ENCODE results near the gene CCDC9B.

Gene CCDC9B

GRCh38 chr15:40365624-40366456, 25.1 kb upstream of the CCDC9B start:
- no peak for DNase-seq (ENCODE audit: low spot score)

- no peak for DNase-seq (ENCODE audit: low spot score)
These were observed 24.3 kb upstream of the CCDC9B start for GRCh38 chr15:40365016-40365415.

GRCh38 chr15:40364251-40364650, 23.5 kb upstream of the CCDC9B start:
- no peak for DNase-seq (ENCODE audit: low spot score)

GRCh38 chr15:40363611-40364010, 22.9 kb upstream of the CCDC9B start:
- no peak for DNase-seq (ENCODE audit: low spot score)

GRCh38 chr15:40361640-40362039, 20.9 kb upstream of the CCDC9B start:
- no peak for DNase-seq (ENCODE audit: low spot score)

- DNase-seq (ENCODE audit: low spot score): no peak
These were observed 19.3 kb upstream of the CCDC9B start for GRCh38 chr15:40360015-40360414.

GRCh38 chr15:40358471-40359353, 18.0 kb upstream of the CCDC9B start:
- no peak for DNase-seq (ENCODE audit: low spot score)

- DNase-seq (ENCODE audit: low spot score): peak; percentile 99
These were observed 17.2 kb upstream of the CCDC9B start, which contains the start of gene DISP2 for GRCh38 chr15:40357723-40358470. TSS of gene DISP2 (plus strand) at chr15:40358219. CDS start at chr15:40358322, 103 bp downstream.

GRCh38 chr15:40357246-40357645, 16.5 kb upstream of the CCDC9B start:
- no peak for DNase-seq (ENCODE audit: low spot score)

GRCh38 chr15:40355976-40356585, 15.3 kb upstream of the CCDC9B start:
- no peak for DNase-seq (ENCODE audit: low spot score)

GRCh38 chr15:40354408-40355171, 13.9 kb upstream of the CCDC9B start:
- peak; percentile 81 for DNase-seq (ENCODE audit: low spot score)

- DNase-seq (ENCODE audit: low spot score): no peak
These were observed 13.0 kb upstream of the CCDC9B start for GRCh38 chr15:40353697-40354096.

GRCh38 chr15:40352281-40352901, 11.7 kb upstream of the CCDC9B start:
- DNase-seq (ENCODE audit: low spot score): no peak

GRCh38 chr15:40349163-40349562, 8.4 kb upstream of the CCDC9B start:
- DNase-seq (ENCODE audit: low spot score): no peak

GRCh38 chr15:40348474-40348870, 7.7 kb upstream of the CCDC9B start:
- no peak for DNase-seq (ENCODE audit: low spot score)

- no peak for DNase-seq (ENCODE audit: low spot score)
These were observed 7.1 kb upstream of the CCDC9B start for GRCh38 chr15:40347559-40348473.

GRCh38 chr15:40346579-40347558, 6.1 kb upstream of the CCDC9B start:
- no peak for DNase-seq (ENCODE audit: low spot score)

GRCh38 chr15:40345867-40346578, 5.3 kb upstream of the CCDC9B start:
- DNase-seq (ENCODE audit: low spot score): no peak
